ENCODE data around the gene ZNF668.

The ZNF668 gene

GRCh38 chr16:31113121-31114120 is 39.4 kb upstream of the ZNF668 start:
- FAIRE-seq (no peak), DNase-seq (ENCODE audit: insufficient read length, low spot score) (no peak)
- TF ChIP-seq CTCF (IDR thresholded peaks at IDR 0.05; ENCODE audit: insufficient read depth, missing control alignments), result no peak

GRCh38 chr16:31112711-31113110 is 38.7 kb upstream of the ZNF668 start:
- DNase-seq (ENCODE audit: insufficient read length, low spot score) (no peak), FAIRE-seq (no peak)
- TF ChIP-seq CTCF (IDR thresholded peaks at IDR 0.05; ENCODE audit: insufficient read depth, missing control alignments), result no peak

DNA sequence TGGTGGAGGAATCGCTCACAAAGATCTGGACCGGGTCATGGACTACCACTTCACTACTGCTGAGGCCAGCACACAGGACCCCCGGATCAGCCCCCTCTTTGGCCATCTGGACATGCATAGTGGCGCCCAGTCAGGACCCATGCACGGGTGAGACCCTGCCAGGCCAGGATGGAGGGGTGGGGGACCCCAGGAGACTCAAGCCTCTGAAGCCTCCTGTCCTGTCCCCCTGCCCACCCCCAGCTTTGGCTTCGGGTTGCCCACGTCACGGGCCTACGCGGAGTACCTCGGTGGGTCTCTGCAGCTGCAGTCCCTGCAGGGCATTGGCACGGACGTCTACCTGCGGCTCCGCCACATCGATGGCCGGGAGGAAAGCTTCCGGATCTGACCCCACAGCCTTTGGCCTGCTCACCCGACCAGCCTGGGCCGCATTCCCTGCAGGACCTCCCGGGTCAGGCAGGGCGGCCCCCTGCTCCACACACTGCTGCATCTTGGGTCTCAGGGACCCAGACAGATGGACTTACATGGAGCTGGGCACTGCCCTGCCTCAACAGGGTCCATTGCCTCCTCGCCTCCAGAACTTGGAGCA is 37.9 kb upstream of the ZNF668 start:
- no peak for FAIRE-seq
- no peak for DNase-seq (ENCODE audit: insufficient read length, low spot score)
- TF ChIP-seq CTCF (IDR thresholded peaks at IDR 0.05; ENCODE audit: insufficient read depth, missing control alignments), result no peak

- DNase-seq (ENCODE audit: insufficient read length, low spot score), result no peak
- no peak for TF ChIP-seq CTCF (IDR thresholded peaks at IDR 0.05; ENCODE audit: insufficient read depth, missing control alignments)
- FAIRE-seq, result no peak
Measured at GRCh38 chr16:31110106-31111034, 36.3 kb upstream of the ZNF668 start.

- DNase-seq (ENCODE audit: insufficient read length, low spot score) (no peak), FAIRE-seq (no peak)
- no peak for TF ChIP-seq CTCF (IDR thresholded peaks at IDR 0.05; ENCODE audit: insufficient read depth, missing control alignments)
Measured at GRCh38 chr16:31109622-31110021, 35.6 kb upstream of the ZNF668 start.

DNA sequence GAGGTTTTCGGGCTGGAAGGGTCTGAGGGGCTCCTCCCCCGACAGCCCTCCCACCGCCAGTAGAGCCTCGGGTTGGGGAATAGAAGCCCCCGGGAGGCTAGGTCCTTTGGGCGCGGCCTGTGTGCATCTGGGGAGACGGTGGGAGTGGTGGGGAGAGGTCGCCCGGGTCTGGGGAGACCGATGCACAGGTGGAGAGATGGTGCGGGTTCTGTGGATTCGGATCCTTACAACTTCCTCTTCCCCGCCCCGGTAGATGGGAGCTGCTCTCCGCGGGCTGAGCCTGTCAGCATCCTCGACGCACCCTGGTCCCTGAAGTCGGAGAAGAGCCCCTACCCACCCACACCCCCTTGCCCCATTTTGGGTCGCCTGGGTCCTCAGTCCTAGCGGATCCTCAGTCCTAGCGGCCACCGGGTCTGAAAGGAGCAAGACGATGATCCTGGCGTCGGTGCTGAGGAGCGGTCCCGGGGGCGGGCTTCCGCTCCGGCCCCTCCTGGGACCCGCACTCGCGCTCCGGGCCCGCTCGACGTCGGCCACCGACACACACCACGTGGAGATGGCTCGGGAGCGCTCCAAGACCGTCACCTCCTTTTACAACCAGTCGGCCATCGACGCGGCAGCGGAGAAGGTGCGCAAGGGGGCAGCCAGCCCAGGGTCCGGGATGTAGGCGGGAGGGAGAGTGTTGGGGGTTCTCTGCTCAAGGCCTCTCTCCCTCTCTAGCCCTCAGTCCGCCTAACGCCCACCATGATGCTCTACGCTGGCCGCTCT is 34.9 kb upstream of the ZNF668 start:
- DNase-seq (ENCODE audit: insufficient read length, low spot score), result no peak
- FAIRE-seq, result no peak
- no peak for TF ChIP-seq CTCF (IDR thresholded peaks at IDR 0.05; ENCODE audit: insufficient read depth, missing control alignments)

Data from D721Med (cell line).